HepG2 (cell line): ENCODE results near the gene KMT5C. TPM values are rescaled to one million over a fixed set of nuclear protein-coding genes. Genes with fewer than 3 reads are reported as not detected.

Source experiments
- ADNP ChIP-seq: sonication (generic); formaldehyde crosslinking; IDR thresholded peaks from 2 replicates; pipeline ENCODE4 v1.4.0; 2020; ENCODE audit warnings: missing genetic modification reagents
- CBX2 ChIP-seq, 2 experiments: fragments of 200-600 bp in 1 of 2; sonication (generic); formaldehyde crosslinking in 1 of 2; IDR thresholded peaks; 2 replicates each; pipeline versions ENCODE4 v1.7.0 to v1.8.1; 2018 to 2022; ENCODE audit warnings: low read depth in 2 of 2, low read length in 1 of 2, mild to moderate bottlenecking in 1 of 2, missing genetic modification reagents in 1 of 2
- FIP1L1 ChIP-seq: fragments of 200-400 bp; formaldehyde crosslinking; IDR thresholded peaks from 2 replicates; pipeline ENCODE4 v1.6.1; 2018; ENCODE audit warnings: low read depth, mild to moderate bottlenecking, low read length, moderate library complexity, borderline replicate concordance; ENCODE audit not compliant: insufficient read depth
- GATAD2A ChIP-seq: IDR thresholded peaks from 2 replicates; pipeline ENCODE4 v1.6.1; 2016
- HMGXB4 ChIP-seq, 2 experiments: sonication (generic) in 1 of 2; formaldehyde crosslinking in 1 of 2; IDR thresholded peaks; 2 replicates each; pipeline versions ENCODE4 v1.4.0 to v1.6.1; 2018 to 2020; ENCODE audit warnings: missing genetic modification reagents in 2 of 2, borderline replicate concordance in 1 of 2, low read depth in 1 of 2, mild to moderate bottlenecking in 1 of 2, missing biosample characterization in 1 of 2
- KLF15 ChIP-seq: sonication (generic); formaldehyde crosslinking; IDR thresholded peaks from 2 replicates; pipeline ENCODE4 v1.8.1; 2023; ENCODE audit warnings: borderline replicate concordance, mild to moderate bottlenecking, inconsistent platforms, missing genetic modification reagents, mixed read lengths
- MTERF4 ChIP-seq: sonication (generic); formaldehyde crosslinking; IDR thresholded peaks from 2 replicates; pipeline ENCODE4 v1.8.0; 2023; ENCODE audit warnings: mild to moderate bottlenecking, missing genetic modification reagents
- PHB2 ChIP-seq: fragments of 450-650 bp; IDR thresholded peaks from 2 replicates; pipeline ENCODE4 v1.6.1; 2018; ENCODE audit not compliant: partially characterized antibody
- PHF5A ChIP-seq: IDR thresholded peaks from one replicate; pipeline ENCODE4 v1.6.1; 2018; ENCODE audit warnings: low read depth, missing genetic modification reagents; ENCODE audit not compliant: unreplicated experiment
- SNAI1 ChIP-seq: sonication (generic); formaldehyde crosslinking; IDR thresholded peaks from 2 replicates; pipeline ENCODE4 v1.5.0; 2020; ENCODE audit warnings: mild to moderate bottlenecking, missing genetic modification reagents, borderline replicate concordance
- ZBTB44 ChIP-seq: sonication (generic); formaldehyde crosslinking; IDR thresholded peaks from 2 replicates; pipeline ENCODE4 v1.4.0; 2020; ENCODE audit warnings: missing genetic modification reagents
- ZMYM2 ChIP-seq: sonication (generic); formaldehyde crosslinking; IDR thresholded peaks from 2 replicates; pipeline ENCODE4 v1.8.0; 2022; ENCODE audit warnings: mild to moderate bottlenecking, missing genetic modification reagents
- ZNF232 ChIP-seq: sonication (generic); formaldehyde crosslinking; IDR thresholded peaks from 2 replicates; pipeline ENCODE4 v1.4.0; 2020; ENCODE audit warnings: missing genetic modification reagents, borderline replicate concordance
- ZNF317 ChIP-seq: sonication (generic); formaldehyde crosslinking; IDR thresholded peaks from 2 replicates; pipeline ENCODE4 v1.5.0; 2020; ENCODE audit warnings: mild to moderate bottlenecking, missing genetic modification reagents
- ZNF563 ChIP-seq: sonication (generic); formaldehyde crosslinking; IDR thresholded peaks from 2 replicates; pipeline ENCODE4 v1.8.0; 2022; ENCODE audit warnings: mild to moderate bottlenecking, moderate library complexity, missing genetic modification reagents
- ZNF615 ChIP-seq: sonication (generic); formaldehyde crosslinking; IDR thresholded peaks from 2 replicates; pipeline ENCODE4 v1.5.0; 2020; ENCODE audit warnings: mild to moderate bottlenecking, missing genetic modification reagents, borderline replicate concordance
- ZNF687 ChIP-seq: sonication (generic); formaldehyde crosslinking; IDR thresholded peaks from 2 replicates; pipeline ENCODE4 v1.5.1; 2020; ENCODE audit warnings: mild to moderate bottlenecking, missing genetic modification reagents, moderate library complexity
- ZNF710 ChIP-seq: sonication (generic); formaldehyde crosslinking; IDR thresholded peaks from 2 replicates; pipeline ENCODE4 v1.5.0; 2020; ENCODE audit warnings: mild to moderate bottlenecking, missing genetic modification reagents, borderline replicate concordance
- polyA plus RNA-seq, 8 experiments: library from polyadenylated mRNA; depleted of rRNA in 3 of 8; stranded (reverse) in 7 of 8; unstranded in 1 of 8; fragments of >200 nt; fragmentation: Illumina TruSeq in 4 of 8; extraction: Trizol in 4 of 8; gene quantifications; 2 replicates each; pipeline versions ENCODE4 v1.2.1 to v1.2.3, GENCODE V29; 2011 to 2016; ENCODE audit warnings: low read depth in 4 of 8, missing spikeins in 1 of 8, mixed read lengths in 1 of 8; ENCODE audit not compliant: insufficient read depth in 1 of 8
- total RNA-seq, 5 experiments: library from RNA; depleted of rRNA; stranded (reverse); fragments of >200 nt; fragmentation: Illumina TruSeq; extraction: Trizol; gene quantifications; 2 replicates each; pipeline ENCODE4 v1.2.3, GENCODE V29; 2016; ENCODE audit warnings: low read depth in 1 of 5

Gene KMT5C
- total and polyA plus RNA-seq, 2 of the 13 experiments (the other 11 are each of a cell fraction or from before 2014, with no cell fraction given): 5.5 to 9.0 TPM

- TF ChIP-seq ZBTB44 (no peak), ADNP (CRISPR knock-in tag) (peak; percentile 69; the same call in 1 of the 2 replicates), ZMYM2 (peak; percentile 91), ZNF710 (CRISPR knock-in tag) (no peak), PHB2 (no peak), KLF15 (CRISPR knock-in tag) (no peak), ZNF232 (no peak), HMGXB4 (CRISPR knock-in tag; IDR thresholded peaks at IDR 0.05; ENCODE audit: borderline replicate concordance in 1 of 2, low read depth in 1 of 2) (no peak; a peak in 1 of 4 replicates), SNAI1 (CRISPR knock-in tag) (0 out of 2 replicates have a peak, but pooled peaks have one; percentile 42), MTERF4 (CRISPR knock-in tag) (no peak), PHF5A (peak; percentile 26), GATAD2A (CRISPR knock-in tag) (peak; percentile 78), ZNF563 (CRISPR knock-in tag) (no peak), FIP1L1 (no peak), ZNF317 (no peak), ZNF615 (CRISPR knock-in tag) (no peak), CBX2 (IDR thresholded peaks at IDR 0.05; ENCODE audit: low read depth, low read length) (no peak), CBX2 (CRISPR knock-in tag; IDR thresholded peaks at IDR 0.05; ENCODE audit: low read depth) (no peak), ZNF687 (CRISPR knock-in tag) (peak; percentile 22; the same call in 1 of the 2 replicates)
Observed at GRCh38 chr19:55333870-55334269, 5.8 kb upstream of the KMT5C start (continued).
